Neural cell (in vitro differentiated cells): ENCODE data around the gene PFKL. TPM values are rescaled to one million over a fixed set of nuclear protein-coding genes. Genes with fewer than 3 reads are reported as not detected.

Experiments used
- H2AFZ ChIP-seq: fragments of 200-600, 300-800 bp; sonication (generic), shearing (Covaris generic); 2 replicates; pipeline ENCODE4 v1.6.0; 2014; ENCODE audit warnings: low read depth, mild to moderate bottlenecking, antibody characterized with exemption, low read length, moderate library complexity
- H3F3A ChIP-seq: fragments of 200-600 bp; shearing (Covaris generic); 2 replicates; pipeline ENCODE4 v1.6.1; 2016; ENCODE audit warnings: mild to moderate bottlenecking, moderate library complexity, mixed read lengths, antibody characterized with exemption, low read length; ENCODE audit not compliant: insufficient read depth, poor library complexity, severe bottlenecking
- H3K27ac ChIP-seq: fragments of 200-600, 300-800 bp; sonication (generic), shearing (Covaris generic); 2 replicates; pipeline ENCODE4 v1.5.1; 2014; ENCODE audit warnings: mild to moderate bottlenecking, low read length, moderate library complexity
- H3K27me3 ChIP-seq: fragments of 300-800, 200-600 bp; sonication (generic), shearing (Covaris generic); 2 replicates; pipeline ENCODE4 v1.6.0; 2014; ENCODE audit warnings: mild to moderate bottlenecking, low read depth, low read length, moderate library complexity; ENCODE audit not compliant: insufficient read depth
- H3K36me3 ChIP-seq: fragments of 300-800, 200-600 bp; sonication (generic), shearing (Covaris generic); 2 replicates; pipeline ENCODE4 v1.5.1; 2014; ENCODE audit warnings: mild to moderate bottlenecking, antibody characterized with exemption, low read length, moderate library complexity; ENCODE audit not compliant: insufficient read depth
- H3K4me2 ChIP-seq: fragments of 300-800, 200-600 bp; sonication (generic), shearing (Covaris generic); 2 replicates; pipeline ENCODE4 v1.6.0; 2014; ENCODE audit warnings: mild to moderate bottlenecking, low read length
- H3K4me3 ChIP-seq: fragments of 300-800, 200-600 bp; sonication (generic), shearing (Covaris generic); 2 replicates; pipeline ENCODE4 v1.5.1; 2014; ENCODE audit warnings: mild to moderate bottlenecking, low read length, moderate library complexity
- H3K79me2 ChIP-seq: fragments of 200-600 bp; shearing (Covaris generic); replicated peaks from 2 replicates; pipeline ENCODE4 v1.6.0; 2014; ENCODE audit warnings: mild to moderate bottlenecking, low read length, moderate library complexity; ENCODE audit not compliant: insufficient read depth
- H3K9ac ChIP-seq: fragments of 300-800, 200-600 bp; sonication (generic), shearing (Covaris generic); 2 replicates; pipeline ENCODE4 v1.6.1; 2016; ENCODE audit warnings: mild to moderate bottlenecking, low read length, mixed read lengths
- H3K9me2 ChIP-seq: fragments of 200-600 bp; shearing (Covaris generic); 2 replicates; pipeline ENCODE4 v1.6.1; 2016; ENCODE audit warnings: mild to moderate bottlenecking, low read length, mixed read lengths; ENCODE audit not compliant: insufficient read depth
- H3K9me3 ChIP-seq: fragments of 200-600, 300-800 bp; sonication (generic), shearing (Covaris generic); 2 replicates; pipeline ENCODE4 v1.6.1; 2016; ENCODE audit warnings: mild to moderate bottlenecking, mixed run types, low read length, moderate library complexity, mixed read lengths
- H4K20me1 ChIP-seq: fragments of 200-600 bp; shearing (Covaris generic); 2 replicates; pipeline ENCODE4 v1.6.1; 2016; ENCODE audit warnings: mild to moderate bottlenecking, mixed run types; ENCODE audit not compliant: insufficient read depth
- EZH2 ChIP-seq: fragments of 200-600, 300-800 bp; shearing (Covaris generic), sonication (generic); IDR thresholded peaks from 2 replicates; pipeline ENCODE4 v1.6.1; 2014; ENCODE audit warnings: antibody characterized with exemption, low read length, borderline replicate concordance, mild to moderate bottlenecking; ENCODE audit not compliant: insufficient read depth, poor library complexity, severe bottlenecking
- REST ChIP-seq: IDR thresholded peaks from 2 replicates; pipeline ENCODE4 v1.6.1; 2012; ENCODE audit warnings: borderline replicate concordance
- SMC3 ChIP-seq: fragments of 450-650 bp; conservative IDR thresholded peaks from 2 replicates; pipeline ENCODE4 v1.6.1; 2014; ENCODE audit warnings: antibody characterized with exemption, mild to moderate bottlenecking, moderate library complexity; ENCODE audit not compliant: poor library complexity
- TAF1 ChIP-seq: IDR thresholded peaks from 2 replicates; pipeline ENCODE4 v1.6.1; 2012; ENCODE audit warnings: low read depth
- polyA plus RNA-seq: library from polyadenylated mRNA; depleted of rRNA; stranded (reverse); fragments of >200 nt; gene quantifications from 2 replicates; pipeline ENCODE4 v1.2.3, GENCODE V29; 2014

The PFKL gene
- polyA plus RNA-seq, 1 donor from 2014 or later, result 79.6 TPM

- TF ChIP-seq SMC3 (no peak), REST (no peak)
- Histone ChIP-seq H3K9ac (no peak overlapping the region), H3K36me3 (no peaks in the 10 kb centered on the region), H2AFZ (no peak overlapping the region), H3K4me2 (no peak overlapping the region), H3K9me3 (no peaks in the 10 kb centered on the region), H3K4me3 (no peak overlapping the region), H3K79me2 (no peaks in the 10 kb centered on the region), H4K20me1 (no peaks in the 10 kb centered on the region), H3K27ac (no peak overlapping the region), H3F3A (no peaks in the 10 kb centered on the region), H3K9me2 (no peaks in the 10 kb centered on the region), H3K27me3 (peaks cover 35% of the 10 kb centered on the region)
Measured at GRCh38 chr21:44350773-44351481, 51.1 kb downstream of the PFKL start.

- Histone ChIP-seq H3K27ac (no peak overlapping the region), H3K9me3 (no peaks in the 10 kb centered on the region), H3K79me2 (no peaks in the 10 kb centered on the region), H3K4me3 (no peak overlapping the region), H3K4me2 (no peak overlapping the region), H4K20me1 (no peaks in the 10 kb centered on the region), H3K9me2 (no peaks in the 10 kb centered on the region), H3K9ac (no peak overlapping the region), H3K27me3 (peaks cover 35% of the 10 kb centered on the region), H3K36me3 (no peaks in the 10 kb centered on the region), H2AFZ (no peak overlapping the region), H3F3A (no peaks in the 10 kb centered on the region)
- TF ChIP-seq TAF1, result no peak
- no peak for TF ChIP-seq REST
- TF ChIP-seq EZH2, result no peak
Measured at GRCh38 chr21:44351535-44352252, 51.8 kb downstream of the PFKL start.
